Measurements from ENCODE around the gene FADD.

FADD gene

GRCh38 chr11:70247042-70247709 is 44.1 kb downstream of the FADD start:
- no peak for ATAC-seq
- TF ChIP-seq ZC3H10 (CRISPR knock-in tag; IDR thresholded peaks at IDR 0.05), result no peak
- no peak for TF ChIP-seq CSDC2 (CRISPR knock-in tag; IDR thresholded peaks at IDR 0.05)
- TF ChIP-seq POU6F1 (CRISPR knock-in tag; IDR thresholded peaks at IDR 0.05; ENCODE audit: borderline replicate concordance, low read depth), result no peak
- no peak for TF ChIP-seq ARNTL (CRISPR knock-in tag; IDR thresholded peaks at IDR 0.05; ENCODE audit: borderline replicate concordance, low read depth)
- TF ChIP-seq, protein P1, sequence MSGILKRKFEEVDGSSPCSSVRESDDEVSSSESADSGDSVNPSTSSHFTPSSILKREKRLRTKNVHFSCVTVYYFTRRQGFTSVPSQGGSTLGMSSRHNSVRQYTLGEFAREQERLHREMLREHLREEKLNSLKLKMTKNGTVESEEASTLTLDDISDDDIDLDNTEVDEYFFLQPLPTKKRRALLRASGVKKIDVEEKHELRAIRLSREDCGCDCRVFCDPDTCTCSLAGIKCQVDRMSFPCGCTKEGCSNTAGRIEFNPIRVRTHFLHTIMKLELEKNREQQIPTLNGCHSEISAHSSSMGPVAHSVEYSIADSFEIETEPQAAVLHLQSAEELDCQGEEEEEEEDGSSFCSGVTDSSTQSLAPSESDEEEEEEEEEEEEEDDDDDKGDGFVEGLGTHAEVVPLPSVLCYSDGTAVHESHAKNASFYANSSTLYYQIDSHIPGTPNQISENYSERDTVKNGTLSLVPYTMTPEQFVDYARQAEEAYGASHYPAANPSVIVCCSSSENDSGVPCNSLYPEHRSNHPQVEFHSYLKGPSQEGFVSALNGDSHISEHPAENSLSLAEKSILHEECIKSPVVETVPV (CRISPR knock-in tag; IDR thresholded peaks at IDR 0.05), result no peak
- TF ChIP-seq ZFP3 (CRISPR knock-in tag; IDR thresholded peaks at IDR 0.05), result no peak
- TF ChIP-seq PPARA (CRISPR knock-in tag; IDR thresholded peaks at IDR 0.05; ENCODE audit: borderline replicate concordance), result no peak
- no peak for TF ChIP-seq ZNF8 (CRISPR knock-in tag; IDR thresholded peaks at IDR 0.05)

DNA sequence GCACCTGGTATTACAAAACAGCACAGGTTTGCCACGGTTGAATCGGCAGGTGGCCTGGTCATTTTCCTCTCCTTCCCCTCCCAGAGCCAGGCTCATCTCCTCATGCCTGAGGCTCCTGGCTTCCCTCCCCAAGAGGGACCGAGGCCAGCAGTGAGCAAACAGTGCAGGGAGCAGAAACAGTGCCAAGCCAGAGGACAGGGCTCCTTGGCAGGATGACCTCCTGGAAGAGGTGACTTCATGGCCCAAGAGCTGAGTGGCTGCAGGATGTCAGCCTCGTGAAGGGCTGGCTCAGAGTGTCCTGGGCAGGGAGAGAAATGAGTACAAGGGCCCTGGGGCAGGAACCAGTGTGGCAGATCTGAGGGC is 44.6 kb downstream of the FADD start:
- TF ChIP-seq RARB (CRISPR knock-in tag; IDR thresholded peaks at IDR 0.05), result no peak
- no peak for TF ChIP-seq ZFP30 (CRISPR knock-in tag; IDR thresholded peaks at IDR 0.05)
- TF ChIP-seq SNAI2 (CRISPR knock-in tag; IDR thresholded peaks at IDR 0.05), result no peak
- TF ChIP-seq ZNF8 (CRISPR knock-in tag; IDR thresholded peaks at IDR 0.05), result no peak
- no peak for TF ChIP-seq TCF4 (CRISPR knock-in tag; IDR thresholded peaks at IDR 0.05; ENCODE audit: borderline replicate concordance)
- no peak for TF ChIP-seq CSDC2 (CRISPR knock-in tag; IDR thresholded peaks at IDR 0.05)
- no peak for TF ChIP-seq GLIS3 (CRISPR knock-in tag; IDR thresholded peaks at IDR 0.05)
- TF ChIP-seq PPARA (CRISPR knock-in tag; IDR thresholded peaks at IDR 0.05; ENCODE audit: borderline replicate concordance), result no peak
- TF ChIP-seq, protein P2, sequence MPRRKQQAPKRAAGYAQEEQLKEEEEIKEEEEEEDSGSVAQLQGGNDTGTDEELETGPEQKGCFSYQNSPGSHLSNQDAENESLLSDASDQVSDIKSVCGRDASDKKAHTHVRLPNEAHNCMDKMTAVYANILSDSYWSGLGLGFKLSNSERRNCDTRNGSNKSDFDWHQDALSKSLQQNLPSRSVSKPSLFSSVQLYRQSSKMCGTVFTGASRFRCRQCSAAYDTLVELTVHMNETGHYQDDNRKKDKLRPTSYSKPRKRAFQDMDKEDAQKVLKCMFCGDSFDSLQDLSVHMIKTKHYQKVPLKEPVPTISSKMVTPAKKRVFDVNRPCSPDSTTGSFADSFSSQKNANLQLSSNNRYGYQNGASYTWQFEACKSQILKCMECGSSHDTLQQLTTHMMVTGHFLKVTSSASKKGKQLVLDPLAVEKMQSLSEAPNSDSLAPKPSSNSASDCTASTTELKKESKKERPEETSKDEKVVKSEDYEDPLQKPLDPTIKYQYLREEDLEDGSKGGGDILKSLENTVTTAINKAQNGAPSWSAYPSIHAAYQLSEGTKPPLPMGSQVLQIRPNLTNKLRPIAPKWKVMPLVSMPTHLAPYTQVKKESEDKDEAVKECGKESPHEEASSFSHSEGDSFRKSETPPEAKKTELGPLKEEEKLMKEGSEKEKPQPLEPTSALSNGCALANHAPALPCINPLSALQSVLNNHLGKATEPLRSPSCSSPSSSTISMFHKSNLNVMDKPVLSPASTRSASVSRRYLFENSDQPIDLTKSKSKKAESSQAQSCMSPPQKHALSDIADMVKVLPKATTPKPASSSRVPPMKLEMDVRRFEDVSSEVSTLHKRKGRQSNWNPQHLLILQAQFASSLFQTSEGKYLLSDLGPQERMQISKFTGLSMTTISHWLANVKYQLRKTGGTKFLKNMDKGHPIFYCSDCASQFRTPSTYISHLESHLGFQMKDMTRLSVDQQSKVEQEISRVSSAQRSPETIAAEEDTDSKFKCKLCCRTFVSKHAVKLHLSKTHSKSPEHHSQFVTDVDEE (CRISPR knock-in tag; IDR thresholded peaks at IDR 0.05), result no peak
- TF ChIP-seq ARNTL (CRISPR knock-in tag; IDR thresholded peaks at IDR 0.05; ENCODE audit: borderline replicate concordance, low read depth), result no peak
- TF ChIP-seq TOX (CRISPR knock-in tag; IDR thresholded peaks at IDR 0.05; ENCODE audit: borderline replicate concordance), result no peak
- TF ChIP-seq, protein P3, sequence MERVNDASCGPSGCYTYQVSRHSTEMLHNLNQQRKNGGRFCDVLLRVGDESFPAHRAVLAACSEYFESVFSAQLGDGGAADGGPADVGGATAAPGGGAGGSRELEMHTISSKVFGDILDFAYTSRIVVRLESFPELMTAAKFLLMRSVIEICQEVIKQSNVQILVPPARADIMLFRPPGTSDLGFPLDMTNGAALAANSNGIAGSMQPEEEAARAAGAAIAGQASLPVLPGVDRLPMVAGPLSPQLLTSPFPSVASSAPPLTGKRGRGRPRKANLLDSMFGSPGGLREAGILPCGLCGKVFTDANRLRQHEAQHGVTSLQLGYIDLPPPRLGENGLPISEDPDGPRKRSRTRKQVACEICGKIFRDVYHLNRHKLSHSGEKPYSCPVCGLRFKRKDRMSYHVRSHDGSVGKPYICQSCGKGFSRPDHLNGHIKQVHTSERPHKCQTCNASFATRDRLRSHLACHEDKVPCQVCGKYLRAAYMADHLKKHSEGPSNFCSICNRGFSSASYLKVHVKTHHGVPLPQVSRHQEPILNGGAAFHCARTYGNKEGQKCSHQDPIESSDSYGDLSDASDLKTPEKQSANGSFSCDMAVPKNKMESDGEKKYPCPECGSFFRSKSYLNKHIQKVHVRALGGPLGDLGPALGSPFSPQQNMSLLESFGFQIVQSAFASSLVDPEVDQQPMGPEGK (CRISPR knock-in tag; IDR thresholded peaks at IDR 0.05; ENCODE audit: borderline replicate concordance), result no peak
- TF ChIP-seq ZNF565 (CRISPR knock-in tag; conservative IDR thresholded peaks at IDR 0.05; ENCODE audit: low read depth), result no peak
- no peak for TF ChIP-seq OSR1 (CRISPR knock-in tag; IDR thresholded peaks at IDR 0.05)
- no peak; the same call in 2 of the 3 replicates for ATAC-seq

DNA sequence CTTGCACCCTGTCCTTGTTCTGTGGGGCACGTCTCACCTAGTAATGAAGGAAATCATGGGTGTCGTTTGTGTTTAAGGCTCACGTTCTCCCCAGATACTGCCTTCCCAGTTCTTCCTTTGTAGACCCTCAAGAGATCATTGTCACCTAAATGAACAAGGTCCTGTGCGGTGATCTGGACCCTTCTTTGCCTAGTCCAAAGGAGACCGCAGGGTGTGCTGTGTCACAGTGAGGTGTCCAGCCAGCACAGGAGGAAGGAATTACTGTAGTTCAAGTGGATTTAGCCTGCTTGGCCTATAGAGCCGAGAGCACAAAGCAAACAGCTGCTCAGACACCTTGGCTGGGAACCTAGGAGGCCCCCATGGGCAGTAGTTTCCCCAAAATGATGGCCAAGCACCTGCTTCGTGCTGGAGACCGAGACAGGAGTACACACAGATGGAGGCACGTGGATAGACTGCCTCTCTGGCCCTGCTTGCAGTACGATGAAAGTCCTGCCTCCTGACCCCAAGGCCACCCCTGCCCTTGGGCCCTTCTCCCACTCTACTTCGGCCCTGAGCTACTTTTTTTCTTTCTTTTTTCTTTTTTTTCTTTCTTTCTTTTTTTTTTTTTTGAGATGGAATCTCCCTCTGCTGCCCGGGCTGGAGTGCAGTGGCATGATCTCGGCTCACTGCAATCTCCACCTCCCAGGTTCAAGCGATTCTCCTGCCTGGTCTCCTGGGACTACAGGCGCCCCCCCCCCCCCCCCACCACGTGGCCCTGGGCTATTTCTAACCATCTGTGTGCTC is 48.0 kb downstream of the FADD start:
- no peak for ATAC-seq
- TF ChIP-seq, protein P2 (CRISPR knock-in tag; IDR thresholded peaks at IDR 0.05), result no peak
- TF ChIP-seq BACH2 (CRISPR knock-in tag; IDR thresholded peaks at IDR 0.05; ENCODE audit: borderline replicate concordance) (no peak), ZNF565 (CRISPR knock-in tag; conservative IDR thresholded peaks at IDR 0.05; ENCODE audit: low read depth) (no peak), TOX (CRISPR knock-in tag; IDR thresholded peaks at IDR 0.05; ENCODE audit: borderline replicate concordance) (no peak), ZNF8 (CRISPR knock-in tag; IDR thresholded peaks at IDR 0.05) (no peak), ARNTL (CRISPR knock-in tag; IDR thresholded peaks at IDR 0.05; ENCODE audit: borderline replicate concordance, low read depth) (no peak), ZNF70 (CRISPR knock-in tag; IDR thresholded peaks at IDR 0.05) (no peak), PPARA (CRISPR knock-in tag; IDR thresholded peaks at IDR 0.05; ENCODE audit: borderline replicate concordance) (no peak), CSDC2 (CRISPR knock-in tag; IDR thresholded peaks at IDR 0.05) (no peak), ESRRG (CRISPR knock-in tag; IDR thresholded peaks at IDR 0.05) (no peak), POU6F1 (CRISPR knock-in tag; IDR thresholded peaks at IDR 0.05; ENCODE audit: borderline replicate concordance, low read depth) (no peak), SNAI2 (CRISPR knock-in tag; IDR thresholded peaks at IDR 0.05) (no peak)
